Measurements from ENCODE around the gene NAB1. TPM values are rescaled to one million over a fixed set of nuclear protein-coding genes. Genes with fewer than 3 reads are reported as not detected.

NAB1 gene
- total RNA-seq, 1 experiment from 2014 or later = 40.2 TPM

DNA sequence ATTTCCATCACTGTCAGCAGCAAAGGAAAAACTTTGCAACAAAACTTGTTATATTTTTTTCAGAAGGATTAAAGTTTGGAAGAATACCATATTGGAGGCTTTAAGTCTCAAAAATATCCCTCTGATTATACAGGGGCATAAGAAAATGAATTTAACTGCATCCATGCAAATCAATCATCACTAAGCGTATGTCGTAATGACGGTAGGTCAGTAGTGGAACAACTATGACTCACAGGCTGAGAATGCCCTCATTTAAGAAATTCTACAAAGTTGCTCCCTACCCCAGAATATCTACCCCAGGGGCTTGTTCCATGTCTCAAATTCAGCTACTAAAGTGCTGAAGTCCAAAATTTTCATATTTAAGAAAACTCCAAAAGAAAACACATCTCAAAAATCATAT is 12.5 kb upstream of the NAB1 start:
- no peak overlapping the region for H3K4me3 ChIP-seq (ENCODE audit: low read depth in 2 of 2, low read length in 2 of 2)
- H3K36me3 ChIP-seq (ENCODE audit: control insufficient read depth, insufficient read depth, low read length) = no peaks in the 10 kb centered on the region
- intact Hi-C loops (cut with micrococcal nuclease; ENCODE audit: unreplicated experiment) (no loop called here), in situ Hi-C loops (cut with HindIII; ENCODE audit: low pct_unique_long_range_greater_than_20kb, low sequenced_read_pairs) (no loop called here)
- no peaks in the 10 kb centered on the region for H3K4me1 ChIP-seq (ENCODE audit: control insufficient read depth, insufficient read depth, low read length)
- CTCF ChIA-PET = interaction anchor here (0.6 kb wide), 1 partner anchor 23 kb away, joined by 3 read pairs; no protein-coding TSS in a partner anchor
- TF ChIP-seq SIN3A (IDR thresholded peaks at IDR 0.05; ENCODE audit: borderline replicate concordance, insufficient read depth, low read depth, low read length) = no peak
- TF ChIP-seq, protein P1, sequence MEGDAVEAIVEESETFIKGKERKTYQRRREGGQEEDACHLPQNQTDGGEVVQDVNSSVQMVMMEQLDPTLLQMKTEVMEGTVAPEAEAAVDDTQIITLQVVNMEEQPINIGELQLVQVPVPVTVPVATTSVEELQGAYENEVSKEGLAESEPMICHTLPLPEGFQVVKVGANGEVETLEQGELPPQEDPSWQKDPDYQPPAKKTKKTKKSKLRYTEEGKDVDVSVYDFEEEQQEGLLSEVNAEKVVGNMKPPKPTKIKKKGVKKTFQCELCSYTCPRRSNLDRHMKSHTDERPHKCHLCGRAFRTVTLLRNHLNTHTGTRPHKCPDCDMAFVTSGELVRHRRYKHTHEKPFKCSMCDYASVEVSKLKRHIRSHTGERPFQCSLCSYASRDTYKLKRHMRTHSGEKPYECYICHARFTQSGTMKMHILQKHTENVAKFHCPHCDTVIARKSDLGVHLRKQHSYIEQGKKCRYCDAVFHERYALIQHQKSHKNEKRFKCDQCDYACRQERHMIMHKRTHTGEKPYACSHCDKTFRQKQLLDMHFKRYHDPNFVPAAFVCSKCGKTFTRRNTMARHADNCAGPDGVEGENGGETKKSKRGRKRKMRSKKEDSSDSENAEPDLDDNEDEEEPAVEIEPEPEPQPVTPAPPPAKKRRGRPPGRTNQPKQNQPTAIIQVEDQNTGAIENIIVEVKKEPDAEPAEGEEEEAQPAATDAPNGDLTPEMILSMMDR (IDR thresholded peaks at IDR 0.05) = no peak
- TF ChIP-seq, protein P2, sequence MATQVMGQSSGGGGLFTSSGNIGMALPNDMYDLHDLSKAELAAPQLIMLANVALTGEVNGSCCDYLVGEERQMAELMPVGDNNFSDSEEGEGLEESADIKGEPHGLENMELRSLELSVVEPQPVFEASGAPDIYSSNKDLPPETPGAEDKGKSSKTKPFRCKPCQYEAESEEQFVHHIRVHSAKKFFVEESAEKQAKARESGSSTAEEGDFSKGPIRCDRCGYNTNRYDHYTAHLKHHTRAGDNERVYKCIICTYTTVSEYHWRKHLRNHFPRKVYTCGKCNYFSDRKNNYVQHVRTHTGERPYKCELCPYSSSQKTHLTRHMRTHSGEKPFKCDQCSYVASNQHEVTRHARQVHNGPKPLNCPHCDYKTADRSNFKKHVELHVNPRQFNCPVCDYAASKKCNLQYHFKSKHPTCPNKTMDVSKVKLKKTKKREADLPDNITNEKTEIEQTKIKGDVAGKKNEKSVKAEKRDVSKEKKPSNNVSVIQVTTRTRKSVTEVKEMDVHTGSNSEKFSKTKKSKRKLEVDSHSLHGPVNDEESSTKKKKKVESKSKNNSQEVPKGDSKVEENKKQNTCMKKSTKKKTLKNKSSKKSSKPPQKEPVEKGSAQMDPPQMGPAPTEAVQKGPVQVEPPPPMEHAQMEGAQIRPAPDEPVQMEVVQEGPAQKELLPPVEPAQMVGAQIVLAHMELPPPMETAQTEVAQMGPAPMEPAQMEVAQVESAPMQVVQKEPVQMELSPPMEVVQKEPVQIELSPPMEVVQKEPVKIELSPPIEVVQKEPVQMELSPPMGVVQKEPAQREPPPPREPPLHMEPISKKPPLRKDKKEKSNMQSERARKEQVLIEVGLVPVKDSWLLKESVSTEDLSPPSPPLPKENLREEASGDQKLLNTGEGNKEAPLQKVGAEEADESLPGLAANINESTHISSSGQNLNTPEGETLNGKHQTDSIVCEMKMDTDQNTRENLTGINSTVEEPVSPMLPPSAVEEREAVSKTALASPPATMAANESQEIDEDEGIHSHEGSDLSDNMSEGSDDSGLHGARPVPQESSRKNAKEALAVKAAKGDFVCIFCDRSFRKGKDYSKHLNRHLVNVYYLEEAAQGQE (IDR thresholded peaks at IDR 0.05; ENCODE audit: insufficient read depth in 1 of 2, low read depth in 2 of 2, low read length in 1 of 2) = no peak
- no peak for TF ChIP-seq TCF7L2 (IDR thresholded peaks at IDR 0.05; ENCODE audit: low read depth, low read length)
- H3K9me3 ChIP-seq (ENCODE audit: control insufficient read depth, insufficient read depth, low read depth, low read length) = no peaks in the 10 kb centered on the region
- H3K27me3 ChIP-seq (ENCODE audit: control insufficient read depth, insufficient read depth, low read length) = no peaks in the 10 kb centered on the region
- no TSS peak for BruUV-seq (replicated peaks)
- DNase-seq (ENCODE audit: low read depth, low spot score) (no peak), ATAC-seq (no peak)
- no peak overlapping the region for H3K27ac ChIP-seq (ENCODE audit: low read length)
- POLR2A ChIA-PET = interaction anchor here (0.6 kb wide), 1 partner anchor 192 kb away, joined by 3 read pairs; no protein-coding TSS in a partner anchor

DNA sequence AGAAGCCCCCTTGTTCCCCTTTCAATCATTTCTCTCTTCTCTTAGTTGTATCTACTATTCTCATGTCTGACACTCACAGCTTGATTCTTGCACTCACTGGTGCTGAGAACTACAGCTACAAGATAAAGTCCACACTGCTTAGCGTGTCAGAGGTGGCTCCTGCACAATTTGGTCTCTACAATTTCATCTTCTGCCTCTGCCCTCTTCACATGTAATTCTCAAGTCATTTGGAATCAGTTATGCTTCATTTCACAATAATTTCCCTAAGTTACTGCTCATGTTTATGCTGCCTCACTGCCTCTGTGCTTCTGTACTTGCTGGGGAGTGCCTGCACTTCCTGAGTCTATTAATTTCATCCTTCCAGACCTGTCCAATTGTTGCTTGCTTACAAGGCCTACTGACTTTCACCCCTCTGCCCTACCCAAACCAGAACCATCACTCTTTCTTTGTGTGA is 11.6 kb upstream of the NAB1 start:
- no peak for ATAC-seq
- H3K4me1 ChIP-seq (ENCODE audit: control insufficient read depth, insufficient read depth, low read length) = no peaks in the 10 kb centered on the region
- CTCF ChIA-PET = no interaction called here

More for the DNA sequence above, 11.6 kb upstream of the NAB1 start:
- Histone ChIP-seq H3K9me3 (ENCODE audit: control insufficient read depth, insufficient read depth, low read depth, low read length) (no peaks in the 10 kb centered on the region), H3K27ac (ENCODE audit: low read length) (no peak overlapping the region), H3K36me3 (ENCODE audit: control insufficient read depth, insufficient read depth, low read length) (no peaks in the 10 kb centered on the region), H3K27me3 (ENCODE audit: control insufficient read depth, insufficient read depth, low read length) (no peaks in the 10 kb centered on the region), H3K4me3 (ENCODE audit: low read depth in 2 of 2, low read length in 2 of 2) (no peak overlapping the region)
- TF ChIP-seq POLR2AphosphoS5 (IDR thresholded peaks at IDR 0.05; ENCODE audit: low read depth, low read length) = no peak
- TF ChIP-seq, protein P2 (IDR thresholded peaks at IDR 0.05; ENCODE audit: insufficient read depth in 1 of 2, low read depth in 2 of 2, low read length in 1 of 2) = no peak
- TF ChIP-seq SIN3A (IDR thresholded peaks at IDR 0.05; ENCODE audit: borderline replicate concordance, insufficient read depth, low read depth, low read length) = no peak
- TF ChIP-seq, protein P1 (IDR thresholded peaks at IDR 0.05) = no peak
- no peak for TF ChIP-seq TCF7L2 (IDR thresholded peaks at IDR 0.05; ENCODE audit: low read depth, low read length)
- POLR2A ChIA-PET = interaction anchor here (1.0 kb wide), 1 partner anchor 103 kb away, joined by 3 read pairs; no protein-coding TSS in a partner anchor
- in situ Hi-C loops (cut with HindIII; ENCODE audit: low pct_unique_long_range_greater_than_20kb, low sequenced_read_pairs) = no loop called here
- no TSS peak for BruUV-seq (replicated peaks)
- intact Hi-C loops (cut with micrococcal nuclease; ENCODE audit: unreplicated experiment) = no loop called here
- no peak for DNase-seq (ENCODE audit: low read depth, low spot score)

All from Panc1 (cell line).